Subcutaneous abdominal adipose tissue (tissue), 5 donors: ENCODE results near the gene FADS6.

ENCODE experiments used
- H3K27ac ChIP-seq: one replicate; pipeline ENCODE4 v1.7.0; 2013; ENCODE audit warnings: low read depth, mild to moderate bottlenecking, inconsistent platforms, low read length, moderate library complexity
- H3K27me3 ChIP-seq, 5 donors: one replicate each; pipeline ENCODE4 v1.7.0; 2013; ENCODE audit warnings: low read length in 5 of 5, inconsistent platforms in 1 of 5; ENCODE audit not compliant: control insufficient read depth in 5 of 5, insufficient read depth in 4 of 5
- H3K36me3 ChIP-seq, 5 donors: one replicate each; pipeline ENCODE4 v1.7.0; 2013; ENCODE audit warnings: low read length in 5 of 5; ENCODE audit not compliant: control insufficient read depth in 5 of 5, insufficient read depth in 5 of 5
- H3K4me1 ChIP-seq, 5 donors: one replicate each; pipeline ENCODE4 v1.7.0; 2013; ENCODE audit warnings: low read length in 5 of 5, mild to moderate bottlenecking in 3 of 5, moderate library complexity in 1 of 5; ENCODE audit not compliant: control insufficient read depth in 5 of 5, insufficient read depth in 5 of 5
- H3K4me3 ChIP-seq, 5 donors: one replicate each; pipeline ENCODE4 v1.7.0; 2013; ENCODE audit warnings: low read length in 5 of 5, low read depth in 1 of 5
- H3K9ac ChIP-seq, 5 donors: one replicate each; pipeline ENCODE4 v1.7.0; 2013; ENCODE audit warnings: low read length in 5 of 5, mild to moderate bottlenecking in 4 of 5, moderate library complexity in 3 of 5
- H3K9me3 ChIP-seq, 5 donors: one replicate each; pipeline ENCODE4 v1.7.0; 2013; ENCODE audit warnings: low read length in 5 of 5; ENCODE audit not compliant: control insufficient read depth in 5 of 5
- donor health status: healthy.
- donor health status: healthy.
- donor health status: healthy.
- donor health status: healthy.
- donor health status: healthy.

Gene FADS6

GRCh38 chr17:74892974-74893911 lies at the start of gene FADS6:
Gene FADS6 (minus strand): TSS chr17:74893633. CDS start chr17:74893595, 38 bp downstream.
- H3K27ac ChIP-seq: no peak within 1 kb of the TSS
- peaks cover 34 to 56% (median 45%) of the 10 kb centered on the region in 5 donors for H3K27me3 ChIP-seq
- no peak within 1 kb of the TSS for H3K9ac ChIP-seq
- peak within 1 kb of the TSS in 3 of 5 donors; percentile 22 to 57 (median 41) for H3K4me3 ChIP-seq
- H3K9me3 ChIP-seq: no peaks in the 10 kb centered on the region
- no peaks in the 10 kb centered on the region for H3K36me3 ChIP-seq
- H3K4me1 ChIP-seq: peaks cover 0 to 13% (median 11%) of the 10 kb centered on the region in 5 donors

GRCh38 chr17:74941128-74941725 lies 47.8 kb upstream of the FADS6 start:
- peaks cover 32 to 55% (median 39%) of the 10 kb centered on the region in 5 donors for H3K27me3 ChIP-seq
- H3K9ac ChIP-seq: no peak overlapping the region
- no peaks in the 10 kb centered on the region for H3K36me3 ChIP-seq
- no peak overlapping the region for H3K27ac ChIP-seq
- no peaks in the 10 kb centered on the region for H3K9me3 ChIP-seq
- peaks cover 0 to 2% (median under 1%) of the 10 kb centered on the region in 5 donors for H3K4me1 ChIP-seq
- H3K4me3 ChIP-seq: no peak overlapping the region

- Histone ChIP-seq H3K27me3 (peaks cover 41 to 69% (median 50%) of the 10 kb centered on the region in 5 donors), H3K36me3 (no peaks in the 10 kb centered on the region), H3K9ac (no peak overlapping the region)
Observed at GRCh38 chr17:74939534-74939933, 46.1 kb upstream of the FADS6 start.

GRCh38 chr17:74938194-74938950 lies 44.9 kb upstream of the FADS6 start:
- Histone ChIP-seq H3K27me3 (peaks cover 34 to 71% (median 54%) of the 10 kb centered on the region in 5 donors), H3K9me3 (no peaks in the 10 kb centered on the region), H3K9ac (no peak overlapping the region), H3K4me3 (no peak overlapping the region), H3K27ac (no peak overlapping the region), H3K4me1 (peaks cover 0 to 10% (median 5%) of the 10 kb centered on the region in 5 donors), H3K36me3 (no peaks in the 10 kb centered on the region)

More at GRCh38 chr17:74939534-74939933, 46.1 kb upstream of the FADS6 start:
- Histone ChIP-seq H3K4me3 (no peak overlapping the region), H3K9me3 (no peaks in the 10 kb centered on the region), H3K27ac (no peak overlapping the region), H3K4me1 (peaks cover 0 to 10% (median 5%) of the 10 kb centered on the region in 5 donors)

GRCh38 chr17:74937064-74938051 lies 43.9 kb upstream of the FADS6 start:
- H3K27me3 ChIP-seq: peaks cover 34 to 75% (median 52%) of the 10 kb centered on the region in 5 donors
- H3K9me3 ChIP-seq: no peaks in the 10 kb centered on the region
- H3K9ac ChIP-seq: no peak overlapping the region
- no peak overlapping the region for H3K4me3 ChIP-seq
- peaks cover 0 to 10% (median 5%) of the 10 kb centered on the region in 5 donors for H3K4me1 ChIP-seq
- H3K36me3 ChIP-seq: no peaks in the 10 kb centered on the region
- H3K27ac ChIP-seq: no peak overlapping the region

- H3K9ac ChIP-seq: no peak overlapping the region
- no peaks in the 10 kb centered on the region for H3K9me3 ChIP-seq
- no peak overlapping the region for H3K27ac ChIP-seq
- H3K36me3 ChIP-seq: no peaks in the 10 kb centered on the region
- H3K4me3 ChIP-seq: no peak overlapping the region
- H3K4me1 ChIP-seq: peaks cover 0 to 10% (median 5%) of the 10 kb centered on the region in 5 donors
- H3K27me3 ChIP-seq: peaks cover 31 to 72% (median 51%) of the 10 kb centered on the region in 5 donors
Observed at GRCh38 chr17:74936470-74936799, 43.0 kb upstream of the FADS6 start.

- H3K9ac ChIP-seq: no peak within 1 kb of the TSS
- H3K4me1 ChIP-seq: peaks cover 0 to 10% (median 5%) of the 10 kb centered on the region in 5 donors
- peaks cover 27 to 70% (median 53%) of the 10 kb centered on the region in 5 donors for H3K27me3 ChIP-seq
- no peaks in the 10 kb centered on the region for H3K36me3 ChIP-seq
- H3K4me3 ChIP-seq: no peak within 1 kb of the TSS
- no peak within 1 kb of the TSS for H3K27ac ChIP-seq
- H3K9me3 ChIP-seq: no peaks in the 10 kb centered on the region
Observed at GRCh38 chr17:74935585-74936469, 42.4 kb upstream of the FADS6 start, which contains the start of gene OTOP3. Gene OTOP3 (plus strand): TSS chr17:74935898. CDS start chr17:74935922, 24 bp downstream.

- Histone ChIP-seq H3K27ac (no peak overlapping the region), H3K27me3 (peaks cover 22 to 75% (median 56%) of the 10 kb centered on the region in 5 donors), H3K4me3 (no peak overlapping the region), H3K4me1 (peaks cover 0 to 10% (median 5%) of the 10 kb centered on the region in 5 donors), H3K9me3 (no peaks in the 10 kb centered on the region), H3K36me3 (no peaks in the 10 kb centered on the region), H3K9ac (no peak overlapping the region)
Observed at GRCh38 chr17:74935048-74935447, 41.6 kb upstream of the FADS6 start.
